ENCODE measurements around the gene MTHFSD.
A peak's percentile ranks its signal among the peaks of the same experiment; 100 is the strongest.

Gene MTHFSD

GRCh38 chr16:86550281-86550680 is 4.8 kb downstream of the MTHFSD start:
- no peak for DNase-seq (ENCODE audit: low spot score)

- no peak for DNase-seq (ENCODE audit: low spot score)
Observed at GRCh38 chr16:86549893-86550190, 5.2 kb downstream of the MTHFSD start.

- no peak for DNase-seq (ENCODE audit: low spot score)
Observed at GRCh38 chr16:86549076-86549892, 5.8 kb downstream of the MTHFSD start.

GRCh38 chr16:86547286-86547685 is 7.7 kb downstream of the MTHFSD start:
- no peak for DNase-seq (ENCODE audit: low spot score)

GRCh38 chr16:86546638-86547013 is 8.4 kb downstream of the MTHFSD start:
- no peak for DNase-seq (ENCODE audit: low spot score)

- no peak for DNase-seq (ENCODE audit: low spot score)
Observed at GRCh38 chr16:86545954-86546637, 8.9 kb downstream of the MTHFSD start.

GRCh38 chr16:86545481-86545880 is 9.6 kb downstream of the MTHFSD start:
- no peak for DNase-seq (ENCODE audit: low spot score)

- no peak for DNase-seq (ENCODE audit: low spot score)
Observed at GRCh38 chr16:86542756-86543750, 12.0 kb downstream of the MTHFSD start.

GRCh38 chr16:86541560-86541959 is 13.5 kb downstream of the MTHFSD start:
- DNase-seq (ENCODE audit: low spot score), result no peak

- no peak for DNase-seq (ENCODE audit: low spot score)
Observed at GRCh38 chr16:86540894-86541293, 14.1 kb downstream of the MTHFSD start.

- no peak for DNase-seq (ENCODE audit: low spot score)
Observed at GRCh38 chr16:86538196-86538780, 16.7 kb downstream of the MTHFSD start.

GRCh38 chr16:86537486-86537885 is 17.5 kb downstream of the MTHFSD start:
- no peak for DNase-seq (ENCODE audit: low spot score)

GRCh38 chr16:86536621-86537020 is 18.4 kb downstream of the MTHFSD start:
- no peak for DNase-seq (ENCODE audit: low spot score)

- peak; percentile 58 for DNase-seq (ENCODE audit: low spot score)
Observed at GRCh38 chr16:86534779-86535615, 20.0 kb downstream of the MTHFSD start.

GRCh38 chr16:86533767-86534351 is 21.2 kb downstream of the MTHFSD start:
- peak; percentile 41 for DNase-seq (ENCODE audit: low spot score)

- DNase-seq (ENCODE audit: low spot score), result no peak
Observed at GRCh38 chr16:86533076-86533475, 22.0 kb downstream of the MTHFSD start.

GRCh38 chr16:86532526-86532815 is 22.6 kb downstream of the MTHFSD start:
- DNase-seq (ENCODE audit: low spot score), result no peak

GRCh38 chr16:86531641-86532525 is 23.2 kb downstream of the MTHFSD start:
- no peak for DNase-seq (ENCODE audit: low spot score)

GRCh38 chr16:86531191-86531545 is 23.9 kb downstream of the MTHFSD start:
- peak; percentile 91 for DNase-seq (ENCODE audit: low spot score)
